Liver (tissue), 9 donors: ENCODE measurements around the gene SHB. TPM values are rescaled to one million over a fixed set of nuclear protein-coding genes. Genes with fewer than 3 reads are reported as not detected.
A peak's percentile ranks its signal among the peaks of the same experiment; 100 is the strongest.

Experiments
- DNase-seq: peaks from one replicate; pipeline ENCODE4 v3.0.0-alpha.2; 2017; ENCODE audit warnings: low spot score
- H3K27ac ChIP-seq, 2 donors: one replicate each; pipeline ENCODE4 v1.7.0; 2013; ENCODE audit warnings: inconsistent platforms in 2 of 2, low read length in 2 of 2, control low read depth in 1 of 2, low read depth in 1 of 2, mild to moderate bottlenecking in 1 of 2
- H3K27me3 ChIP-seq, 4 donors: one replicate each; pipeline versions ENCODE4 v1.6.1 to v1.7.0; 2013; ENCODE audit warnings: low read length in 3 of 4, inconsistent platforms in 1 of 4, mild to moderate bottlenecking in 1 of 4, moderate library complexity in 1 of 4; ENCODE audit not compliant: control insufficient read depth in 4 of 4, insufficient read depth in 4 of 4
- H3K36me3 ChIP-seq, 4 donors: one replicate each; pipeline versions ENCODE4 v1.6.1 to v1.7.0; 2013; ENCODE audit warnings: low read length in 3 of 4, mild to moderate bottlenecking in 3 of 4, low read depth in 1 of 4, moderate library complexity in 1 of 4; ENCODE audit not compliant: control insufficient read depth in 4 of 4, insufficient read depth in 3 of 4
- H3K4me1 ChIP-seq, 4 donors: one replicate each; pipeline versions ENCODE4 v1.6.1 to v1.7.0; 2013; ENCODE audit warnings: low read length in 3 of 4, mild to moderate bottlenecking in 3 of 4, moderate library complexity in 1 of 4; ENCODE audit not compliant: control insufficient read depth in 4 of 4, insufficient read depth in 4 of 4
- H3K4me3 ChIP-seq, 3 donors: one replicate each; pipeline versions ENCODE4 v1.6.1 to v1.7.0; 2013; ENCODE audit warnings: low read length in 3 of 3, control low read depth in 1 of 3, low read depth in 1 of 3, mild to moderate bottlenecking in 1 of 3
- H3K9ac ChIP-seq, 2 donors: one replicate each; pipeline ENCODE4 v1.7.0; 2013; ENCODE audit warnings: low read length in 2 of 2, mild to moderate bottlenecking in 2 of 2, moderate library complexity in 2 of 2, control low read depth in 1 of 2, low read depth in 1 of 2
- H3K9me3 ChIP-seq, 4 donors: one replicate each; pipeline versions ENCODE4 v1.6.1 to v1.7.0; 2013; ENCODE audit warnings: low read length in 3 of 4; ENCODE audit not compliant: control insufficient read depth in 4 of 4
- EGR1 ChIP-seq, 2 donors: IDR thresholded peaks; 2 replicates each; pipeline ENCODE4 v1.6.1; 2016 to 2018; ENCODE audit warnings: antibody characterized with exemption in 2 of 2, low read depth in 2 of 2
- FOXA1 ChIP-seq: IDR thresholded peaks from 2 replicates; pipeline ENCODE4 v1.6.1; 2016; ENCODE audit warnings: antibody characterized with exemption
- FOXA2 ChIP-seq: IDR thresholded peaks from 2 replicates; pipeline ENCODE4 v1.6.1; 2016; ENCODE audit warnings: antibody characterized with exemption
- GABPA ChIP-seq, 2 donors: IDR thresholded peaks in 1 of 2; conservative IDR thresholded peaks in 1 of 2; 2 replicates each; pipeline ENCODE4 v1.6.1; 2016; ENCODE audit warnings: antibody characterized with exemption in 2 of 2, mild to moderate bottlenecking in 1 of 2, moderate library complexity in 1 of 2
- HNF4A ChIP-seq, 2 donors: conservative IDR thresholded peaks; 2 replicates each; pipeline ENCODE4 v1.6.1; 2016; ENCODE audit warnings: antibody characterized with exemption in 2 of 2, mild to moderate bottlenecking in 2 of 2
- HNF4G ChIP-seq: IDR thresholded peaks from 2 replicates; pipeline ENCODE4 v1.6.1; 2016; ENCODE audit warnings: antibody characterized with exemption
- JUND ChIP-seq, 2 donors: IDR thresholded peaks; 2 replicates each; pipeline ENCODE4 v1.6.1; 2016; ENCODE audit warnings: antibody characterized with exemption in 2 of 2
- NR2F2 ChIP-seq: IDR thresholded peaks from 2 replicates; pipeline ENCODE4 v1.6.1; 2016; ENCODE audit warnings: antibody characterized with exemption
- RAD21 ChIP-seq, 2 donors: IDR thresholded peaks; 2 replicates each; pipeline ENCODE4 v1.6.1; 2016; ENCODE audit warnings: antibody characterized with exemption in 2 of 2, mild to moderate bottlenecking in 2 of 2
- RXRA ChIP-seq, 2 donors: IDR thresholded peaks; 2 replicates each; pipeline ENCODE4 v1.6.1; 2017 to 2018; ENCODE audit warnings: antibody characterized with exemption in 2 of 2, mild to moderate bottlenecking in 1 of 2
- SP1 ChIP-seq: IDR thresholded peaks from 2 replicates; pipeline ENCODE4 v1.6.1; 2018; ENCODE audit warnings: antibody characterized with exemption, mild to moderate bottlenecking
- TAF1 ChIP-seq: conservative IDR thresholded peaks from 2 replicates; pipeline ENCODE4 v1.6.1; 2016; ENCODE audit warnings: antibody characterized with exemption, mild to moderate bottlenecking
- YY1 ChIP-seq: IDR thresholded peaks from 2 replicates; pipeline ENCODE4 v1.6.1; 2016; ENCODE audit warnings: antibody characterized with exemption, mild to moderate bottlenecking
- WGBS: extraction: QIAGEN DNeasy Blood & Tissue Kit; methylation state at CpG from one replicate; pipeline ENCODE4 v1.1.7; 2013; 5-methylcytosine and 5-hydroxymethylcytosine counted together
- polyA plus RNA-seq, 2 donors: library from polyadenylated mRNA; stranded (reverse) in 1 of 2; unstranded in 1 of 2; fragments of 200-250 nt in 1 of 2; fragments of >200 nt in 1 of 2; fragmentation: Nextera tagmentation in 1 of 2; extraction: Ambion mirVana in 1 of 2; gene quantifications; one replicate each; pipeline versions ENCODE4 v1.2.1 to v1.2.3, GENCODE V29; 2013 to 2015
- total RNA-seq, 2 donors: library from RNA; depleted of rRNA; stranded (reverse); fragments of >200 nt; gene quantifications; one replicate each; pipeline ENCODE4 v1.2.3, GENCODE V29; 2014
- TF ChIP-seq, protein P1 (sequence below): fragments of 150-350 bp; IDR thresholded peaks from 2 replicates; pipeline ENCODE4 v1.5.1; 2017; ENCODE audit warnings: improper control_type of control experiment, low read depth, low read length; ENCODE audit not compliant: missing input control
- TF ChIP-seq, protein P2 (sequence below): IDR thresholded peaks from 2 replicates; pipeline ENCODE4 v1.6.1; 2016; ENCODE audit warnings: antibody characterized with exemption
- TF ChIP-seq, protein P3 (sequence below): IDR thresholded peaks from 2 replicates; pipeline ENCODE4 v1.6.1; 2016; ENCODE audit warnings: antibody characterized with exemption
- TF ChIP-seq, protein P4 (sequence below): IDR thresholded peaks from 2 replicates; pipeline ENCODE4 v1.6.1; 2016; ENCODE audit warnings: antibody characterized with exemption
- TF ChIP-seq, protein P5 (sequence below): IDR thresholded peaks from 2 replicates; pipeline ENCODE4 v1.6.1; 2016; ENCODE audit warnings: antibody characterized with exemption, mild to moderate bottlenecking
- donor health status: healthy.
- donor health status: healthy.
- donor health status: healthy.
- donor health status: healthy.
- donor health status: healthy.

Gene SHB
- total and polyA plus RNA-seq, 4 donors = 3.4 to 17.3 (median 7.0) TPM

DNA sequence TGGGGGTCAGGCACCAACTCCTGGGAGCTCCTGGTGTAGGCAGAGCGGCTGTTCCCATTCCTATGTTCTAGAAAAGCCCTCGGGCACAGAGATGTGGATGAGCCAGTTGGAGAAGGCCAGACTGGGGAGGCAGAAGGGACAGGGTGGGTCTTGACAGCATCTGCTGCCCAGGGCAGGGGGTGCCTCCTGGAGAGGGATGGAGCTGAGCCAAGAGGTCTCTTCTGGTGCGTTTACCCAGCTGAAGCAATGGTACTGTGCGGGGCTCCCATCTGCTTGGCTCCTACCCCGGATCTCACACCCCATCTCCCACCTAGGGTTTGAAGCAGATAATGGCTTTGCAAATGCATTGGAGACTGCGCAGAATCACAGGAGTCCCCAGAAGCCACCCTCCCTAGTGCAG, 41.3 kb downstream of the SHB start:
- H3K4me3 ChIP-seq = no peak overlapping the region
- H3K4me1 ChIP-seq = peaks cover 29 to 97% (median 93%) of the 10 kb centered on the region in 4 donors
- H3K36me3 ChIP-seq = no peaks in the 10 kb centered on the region
- H3K9me3 ChIP-seq = no peaks in the 10 kb centered on the region
- TF ChIP-seq, protein P1, sequence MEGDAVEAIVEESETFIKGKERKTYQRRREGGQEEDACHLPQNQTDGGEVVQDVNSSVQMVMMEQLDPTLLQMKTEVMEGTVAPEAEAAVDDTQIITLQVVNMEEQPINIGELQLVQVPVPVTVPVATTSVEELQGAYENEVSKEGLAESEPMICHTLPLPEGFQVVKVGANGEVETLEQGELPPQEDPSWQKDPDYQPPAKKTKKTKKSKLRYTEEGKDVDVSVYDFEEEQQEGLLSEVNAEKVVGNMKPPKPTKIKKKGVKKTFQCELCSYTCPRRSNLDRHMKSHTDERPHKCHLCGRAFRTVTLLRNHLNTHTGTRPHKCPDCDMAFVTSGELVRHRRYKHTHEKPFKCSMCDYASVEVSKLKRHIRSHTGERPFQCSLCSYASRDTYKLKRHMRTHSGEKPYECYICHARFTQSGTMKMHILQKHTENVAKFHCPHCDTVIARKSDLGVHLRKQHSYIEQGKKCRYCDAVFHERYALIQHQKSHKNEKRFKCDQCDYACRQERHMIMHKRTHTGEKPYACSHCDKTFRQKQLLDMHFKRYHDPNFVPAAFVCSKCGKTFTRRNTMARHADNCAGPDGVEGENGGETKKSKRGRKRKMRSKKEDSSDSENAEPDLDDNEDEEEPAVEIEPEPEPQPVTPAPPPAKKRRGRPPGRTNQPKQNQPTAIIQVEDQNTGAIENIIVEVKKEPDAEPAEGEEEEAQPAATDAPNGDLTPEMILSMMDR = no peak
- TF ChIP-seq SP1 = no peak
- TF ChIP-seq TAF1 = no peak
- TF ChIP-seq, protein P2, sequence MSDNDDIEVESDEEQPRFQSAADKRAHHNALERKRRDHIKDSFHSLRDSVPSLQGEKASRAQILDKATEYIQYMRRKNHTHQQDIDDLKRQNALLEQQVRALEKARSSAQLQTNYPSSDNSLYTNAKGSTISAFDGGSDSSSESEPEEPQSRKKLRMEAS = no peak
- TF ChIP-seq GABPA (IDR thresholded peaks at IDR 0.05 in 1 of 2, conservative IDR thresholded peaks at IDR 0.05 in 1 of 2) = no peak
- no peak for TF ChIP-seq RAD21 (IDR thresholded peaks at IDR 0.05)
- no peak for TF ChIP-seq FOXA1
- TF ChIP-seq HNF4A (conservative IDR thresholded peaks at IDR 0.05) = no peak
- TF ChIP-seq NR2F2 = no peak
- TF ChIP-seq, protein P3, sequence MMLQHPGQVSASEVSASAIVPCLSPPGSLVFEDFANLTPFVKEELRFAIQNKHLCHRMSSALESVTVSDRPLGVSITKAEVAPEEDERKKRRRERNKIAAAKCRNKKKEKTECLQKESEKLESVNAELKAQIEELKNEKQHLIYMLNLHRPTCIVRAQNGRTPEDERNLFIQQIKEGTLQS = no peak
- H3K27me3 ChIP-seq = no peaks in the 10 kb centered on the region
- H3K27ac ChIP-seq = no peak overlapping the region
- H3K9ac ChIP-seq = no peak overlapping the region
- 94% methylated on average over 6 of the region's 6 CpGs for WGBS
- no peak for DNase-seq

DNA sequence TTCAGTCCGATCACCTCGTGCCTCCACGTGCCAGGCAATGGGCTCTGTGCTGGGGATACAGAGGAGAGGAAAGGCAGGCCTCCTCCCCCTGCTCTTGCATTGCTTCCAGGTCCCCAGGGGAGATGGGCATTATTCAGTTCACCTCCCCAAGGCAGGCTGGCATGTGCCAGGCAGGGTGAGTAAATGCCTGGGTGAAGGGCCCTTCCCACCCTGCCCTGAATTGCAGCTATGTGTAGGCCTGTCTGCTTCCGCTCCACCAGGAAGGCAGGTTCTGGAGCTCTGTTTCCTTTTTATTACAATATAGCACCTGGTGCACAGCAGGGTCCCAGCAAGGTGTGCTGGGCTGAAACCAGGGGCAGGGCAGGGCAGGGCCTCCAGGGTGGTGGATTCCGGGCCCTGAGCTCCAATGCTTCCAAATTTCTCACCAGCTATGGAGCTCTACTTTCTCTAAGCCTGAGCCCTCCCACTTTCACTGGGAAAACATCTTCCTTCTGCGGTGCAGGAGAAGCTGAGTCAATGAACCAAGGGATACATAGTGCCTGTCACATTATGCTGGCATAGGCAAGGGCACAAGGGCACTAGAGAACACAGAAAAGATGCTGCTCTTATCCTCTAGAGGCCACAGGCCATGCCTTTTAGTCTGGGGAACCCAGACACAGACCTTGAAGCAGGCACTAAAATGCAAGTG, 42.0 kb downstream of the SHB start:
- 86% methylated on average over 6 of the region's 6 CpGs for WGBS
- Histone ChIP-seq H3K27me3 (no peaks in the 10 kb centered on the region), H3K27ac (peak overlapping the region; percentile 5 to 63), H3K9me3 (no peaks in the 10 kb centered on the region), H3K36me3 (no peaks in the 10 kb centered on the region), H3K4me3 (no peak overlapping the region), H3K4me1 (peaks cover 26 to 97% (median 90%) of the 10 kb centered on the region in 4 donors), H3K9ac (no peak overlapping the region)
- TF ChIP-seq SP1 (no peak), RXRA (IDR thresholded peaks at IDR 0.05) (no peak), EGR1 (IDR thresholded peaks at IDR 0.05; ENCODE audit: low read depth in 2 of 2) (no peak), YY1 (no peak), HNF4A (conservative IDR thresholded peaks at IDR 0.05) (no peak), HNF4G (no peak), NR2F2 (no peak), GABPA (IDR thresholded peaks at IDR 0.05 in 1 of 2, conservative IDR thresholded peaks at IDR 0.05 in 1 of 2) (no peak), FOXA1 (no peak), TAF1 (no peak), JUND (IDR thresholded peaks at IDR 0.05) (no peak), RAD21 (IDR thresholded peaks at IDR 0.05) (no peak), FOXA2 (no peak)
- TF ChIP-seq, protein P4, sequence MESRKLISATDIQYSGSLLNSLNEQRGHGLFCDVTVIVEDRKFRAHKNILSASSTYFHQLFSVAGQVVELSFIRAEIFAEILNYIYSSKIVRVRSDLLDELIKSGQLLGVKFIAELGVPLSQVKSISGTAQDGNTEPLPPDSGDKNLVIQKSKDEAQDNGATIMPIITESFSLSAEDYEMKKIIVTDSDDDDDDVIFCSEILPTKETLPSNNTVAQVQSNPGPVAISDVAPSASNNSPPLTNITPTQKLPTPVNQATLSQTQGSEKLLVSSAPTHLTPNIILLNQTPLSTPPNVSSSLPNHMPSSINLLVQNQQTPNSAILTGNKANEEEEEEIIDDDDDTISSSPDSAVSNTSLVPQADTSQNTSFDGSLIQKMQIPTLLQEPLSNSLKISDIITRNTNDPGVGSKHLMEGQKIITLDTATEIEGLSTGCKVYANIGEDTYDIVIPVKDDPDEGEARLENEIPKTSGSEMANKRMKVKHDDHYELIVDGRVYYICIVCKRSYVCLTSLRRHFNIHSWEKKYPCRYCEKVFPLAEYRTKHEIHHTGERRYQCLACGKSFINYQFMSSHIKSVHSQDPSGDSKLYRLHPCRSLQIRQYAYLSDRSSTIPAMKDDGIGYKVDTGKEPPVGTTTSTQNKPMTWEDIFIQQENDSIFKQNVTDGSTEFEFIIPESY = no peak
- TF ChIP-seq, protein P2 = no peak
- TF ChIP-seq, protein P5, sequence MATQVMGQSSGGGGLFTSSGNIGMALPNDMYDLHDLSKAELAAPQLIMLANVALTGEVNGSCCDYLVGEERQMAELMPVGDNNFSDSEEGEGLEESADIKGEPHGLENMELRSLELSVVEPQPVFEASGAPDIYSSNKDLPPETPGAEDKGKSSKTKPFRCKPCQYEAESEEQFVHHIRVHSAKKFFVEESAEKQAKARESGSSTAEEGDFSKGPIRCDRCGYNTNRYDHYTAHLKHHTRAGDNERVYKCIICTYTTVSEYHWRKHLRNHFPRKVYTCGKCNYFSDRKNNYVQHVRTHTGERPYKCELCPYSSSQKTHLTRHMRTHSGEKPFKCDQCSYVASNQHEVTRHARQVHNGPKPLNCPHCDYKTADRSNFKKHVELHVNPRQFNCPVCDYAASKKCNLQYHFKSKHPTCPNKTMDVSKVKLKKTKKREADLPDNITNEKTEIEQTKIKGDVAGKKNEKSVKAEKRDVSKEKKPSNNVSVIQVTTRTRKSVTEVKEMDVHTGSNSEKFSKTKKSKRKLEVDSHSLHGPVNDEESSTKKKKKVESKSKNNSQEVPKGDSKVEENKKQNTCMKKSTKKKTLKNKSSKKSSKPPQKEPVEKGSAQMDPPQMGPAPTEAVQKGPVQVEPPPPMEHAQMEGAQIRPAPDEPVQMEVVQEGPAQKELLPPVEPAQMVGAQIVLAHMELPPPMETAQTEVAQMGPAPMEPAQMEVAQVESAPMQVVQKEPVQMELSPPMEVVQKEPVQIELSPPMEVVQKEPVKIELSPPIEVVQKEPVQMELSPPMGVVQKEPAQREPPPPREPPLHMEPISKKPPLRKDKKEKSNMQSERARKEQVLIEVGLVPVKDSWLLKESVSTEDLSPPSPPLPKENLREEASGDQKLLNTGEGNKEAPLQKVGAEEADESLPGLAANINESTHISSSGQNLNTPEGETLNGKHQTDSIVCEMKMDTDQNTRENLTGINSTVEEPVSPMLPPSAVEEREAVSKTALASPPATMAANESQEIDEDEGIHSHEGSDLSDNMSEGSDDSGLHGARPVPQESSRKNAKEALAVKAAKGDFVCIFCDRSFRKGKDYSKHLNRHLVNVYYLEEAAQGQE = no peak
- TF ChIP-seq, protein P1 = no peak
- TF ChIP-seq, protein P3 = no peak
- no peak for DNase-seq
